NCI-H1694 treated with DMSO at 0.1 percent for 48 hours (cell line): Measurements from ENCODE around the gene TRAF4.
A peak's percentile ranks its signal among the peaks of the same experiment; 100 is the strongest.
"Not testable (repeated sequence)": the region's sequence is repeated elsewhere in the genome, so short reads cannot be mapped to it uniquely, and the experiment has no call there.

Experiments used
- DNase-seq: peaks from one replicate; lab custom pipeline; 2025; lab: John Stamatoyannopoulos, UW

TRAF4 gene

DNA sequence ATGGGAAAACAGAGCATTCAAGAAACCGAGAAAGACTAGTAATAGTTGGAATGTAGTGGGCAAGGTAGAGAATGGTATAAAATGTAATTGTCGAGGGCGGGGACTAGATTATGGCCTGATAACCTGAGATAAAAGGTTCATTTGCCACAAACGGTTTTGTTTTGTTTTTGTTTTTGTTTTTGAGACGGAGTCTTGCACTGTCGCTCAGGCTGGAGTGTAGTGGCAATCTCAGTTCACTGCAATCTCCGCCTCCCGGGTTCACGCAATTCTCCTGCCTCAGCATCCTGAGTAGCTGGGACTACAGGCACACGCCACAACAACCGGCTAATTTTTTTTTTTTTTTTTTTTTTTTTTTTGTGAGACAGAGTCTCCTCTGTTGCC, 13.9 kb upstream of the TRAF4 start:
- no peak for DNase-seq

DNA sequence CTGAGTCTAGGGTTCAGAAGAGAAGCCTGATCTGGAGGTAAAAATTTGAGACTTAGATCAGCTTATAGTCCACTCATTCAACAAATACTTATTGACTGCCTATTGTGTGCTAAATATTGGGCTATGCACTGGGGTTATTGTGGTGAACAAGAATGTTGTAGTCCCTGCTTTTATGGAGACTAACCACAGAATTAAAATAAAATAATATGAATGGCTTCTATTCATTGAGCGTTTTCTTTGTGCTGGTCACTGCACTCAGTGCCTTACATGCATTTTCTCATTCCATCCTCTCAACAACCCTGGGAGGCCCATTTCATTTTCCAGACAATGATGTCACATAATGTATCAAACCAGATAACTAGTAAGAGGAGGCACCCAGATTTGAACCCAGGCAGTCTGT, 10.5 kb upstream of the TRAF4 start:
- DNase-seq: no peak

DNA sequence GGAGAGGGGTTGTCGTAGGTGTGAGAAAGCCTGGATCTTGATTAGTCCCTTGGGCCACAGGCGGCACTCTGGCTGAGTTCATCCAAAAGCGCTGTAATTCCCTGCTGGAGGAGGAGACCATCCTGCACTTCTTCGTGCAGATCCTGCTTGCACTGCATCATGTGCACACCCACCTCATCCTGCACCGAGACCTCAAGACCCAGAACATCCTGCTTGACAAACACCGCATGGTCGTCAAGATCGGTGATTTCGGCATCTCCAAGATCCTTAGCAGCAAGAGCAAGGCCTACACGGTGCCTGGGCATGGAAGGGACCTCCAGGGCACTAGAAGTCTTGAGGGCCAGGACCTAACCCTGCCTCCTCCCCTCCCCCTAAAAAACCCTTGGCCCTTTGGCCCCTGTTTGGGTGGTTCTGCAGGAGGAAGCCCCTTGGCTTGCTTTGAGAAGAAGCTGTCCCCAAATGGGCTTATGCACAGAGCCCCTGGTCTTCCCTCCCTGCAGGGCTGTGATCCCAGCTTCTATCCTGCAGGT, 9.0 kb upstream of the TRAF4 start:
- DNase-seq: no peak

DNA sequence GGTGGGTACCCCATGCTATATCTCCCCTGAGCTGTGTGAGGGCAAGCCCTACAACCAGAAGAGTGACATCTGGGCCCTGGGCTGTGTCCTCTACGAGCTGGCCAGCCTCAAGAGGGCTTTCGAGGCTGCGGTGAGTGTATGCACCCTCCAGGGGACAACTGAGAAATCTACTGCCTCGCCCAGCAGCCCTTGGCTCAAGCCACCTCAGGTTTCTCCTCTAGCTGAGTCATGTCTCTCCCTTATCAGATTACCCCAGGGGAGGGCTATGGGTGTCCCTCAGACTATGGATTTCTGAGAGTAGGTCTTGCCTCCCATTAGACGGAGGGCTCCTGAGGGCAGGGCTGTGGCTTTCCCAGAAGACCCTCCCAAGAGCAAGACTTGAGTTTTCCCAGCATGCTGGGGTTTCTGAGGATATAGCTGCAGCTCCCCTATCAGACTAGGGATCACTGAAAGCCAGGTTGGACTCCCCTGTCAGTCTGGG, 8.5 kb upstream of the TRAF4 start:
- no peak for DNase-seq

DNA sequence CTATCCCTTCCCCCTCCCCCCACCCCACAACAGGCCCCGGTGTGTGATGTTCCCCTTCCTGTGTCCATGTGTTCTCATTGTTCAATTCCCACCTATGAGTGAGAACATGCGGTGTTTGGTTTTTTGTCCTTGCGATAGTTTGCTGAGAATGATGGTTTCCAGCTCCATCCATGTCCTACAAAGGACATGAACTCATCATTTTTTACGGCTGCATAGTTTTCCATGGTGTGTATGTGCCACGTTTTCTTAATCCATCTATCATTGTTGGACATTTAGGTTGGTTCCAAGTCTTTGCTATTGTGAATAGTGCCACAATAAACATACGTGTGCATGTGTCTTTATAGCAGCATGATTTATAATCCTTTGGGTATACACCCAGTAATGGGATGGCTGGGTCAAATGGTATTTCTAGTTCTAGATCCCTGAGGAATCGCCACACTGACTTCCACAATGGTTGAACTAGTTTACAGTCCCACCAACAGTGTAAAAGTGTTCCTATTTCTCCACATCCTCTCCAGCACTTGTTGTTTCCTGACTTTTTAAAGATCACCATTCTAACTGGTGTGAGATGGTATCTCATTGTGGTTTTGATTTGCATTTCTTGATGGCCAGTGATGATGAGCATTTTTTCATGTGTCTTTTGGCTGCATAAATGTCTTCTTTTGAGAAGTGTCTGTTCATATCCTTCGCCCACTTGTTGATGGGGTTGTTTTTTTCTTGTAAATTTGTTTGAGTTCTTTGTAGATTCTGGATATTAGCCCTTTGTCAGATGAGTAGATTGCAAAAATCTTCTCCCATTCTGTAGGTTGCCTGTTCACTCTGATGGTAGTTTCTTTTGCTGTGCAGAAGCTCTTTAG, 7.7 kb upstream of the TRAF4 start:
- DNase-seq: not testable (repeated sequence)

DNA sequence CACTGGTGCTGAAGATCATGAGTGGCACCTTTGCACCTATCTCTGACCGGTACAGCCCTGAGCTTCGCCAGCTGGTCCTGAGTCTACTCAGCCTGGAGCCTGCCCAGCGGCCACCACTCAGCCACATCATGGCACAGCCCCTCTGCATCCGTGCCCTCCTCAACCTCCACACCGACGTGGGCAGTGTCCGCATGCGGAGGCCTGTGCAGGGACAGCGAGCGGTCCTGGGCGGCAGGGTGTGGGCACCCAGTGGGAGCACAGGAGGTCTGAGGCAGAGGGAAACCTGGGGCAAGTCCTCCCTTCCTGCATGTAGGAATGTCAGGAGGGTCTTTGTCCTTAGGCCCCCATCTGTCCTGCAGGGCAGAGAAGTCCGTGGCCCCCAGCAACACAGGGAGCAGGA, 6.5 kb upstream of the TRAF4 start:
- no peak for DNase-seq

DNA sequence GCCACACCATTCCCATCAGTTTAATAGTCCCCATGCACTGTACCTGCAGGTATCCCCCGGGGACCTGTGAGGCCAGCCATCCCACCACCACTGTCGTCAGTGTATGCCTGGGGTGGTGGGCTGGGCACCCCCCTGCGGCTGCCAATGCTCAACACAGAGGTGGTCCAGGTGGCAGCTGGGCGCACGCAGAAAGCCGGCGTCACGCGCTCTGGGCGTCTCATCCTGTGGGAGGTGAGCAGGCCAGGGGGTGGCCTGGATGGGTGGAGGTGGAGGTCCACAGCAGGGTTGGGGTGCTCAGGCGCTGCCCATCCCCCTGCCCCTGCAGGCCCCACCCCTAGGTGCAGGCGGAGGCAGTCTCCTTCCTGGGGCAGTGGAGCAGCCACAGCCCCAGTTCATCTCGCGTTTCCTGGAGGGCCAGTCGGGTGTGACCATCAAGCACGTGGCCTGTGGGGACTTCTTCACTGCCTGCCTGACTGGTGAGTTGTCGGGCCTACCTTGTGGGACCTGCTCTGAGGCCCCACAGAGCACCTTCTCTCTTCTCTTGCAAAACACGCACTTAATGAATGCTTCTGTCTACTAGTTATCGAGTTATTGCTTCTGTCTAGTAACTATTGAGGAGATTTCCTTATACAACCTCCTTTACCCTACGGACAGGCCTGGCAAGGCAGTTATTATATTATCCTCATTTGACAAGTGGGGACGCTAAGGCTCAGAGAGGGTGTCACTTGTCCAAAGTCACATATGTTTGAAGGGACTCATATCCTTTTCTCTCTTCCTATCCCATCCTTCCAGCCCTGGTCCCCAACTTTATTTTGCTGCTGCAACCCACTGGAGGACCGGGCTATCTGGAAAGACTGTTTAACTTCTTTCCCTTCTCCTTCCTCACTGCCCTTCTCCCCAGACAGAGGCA, 5.8 kb upstream of the TRAF4 start:
- DNase-seq: no peak

DNA sequence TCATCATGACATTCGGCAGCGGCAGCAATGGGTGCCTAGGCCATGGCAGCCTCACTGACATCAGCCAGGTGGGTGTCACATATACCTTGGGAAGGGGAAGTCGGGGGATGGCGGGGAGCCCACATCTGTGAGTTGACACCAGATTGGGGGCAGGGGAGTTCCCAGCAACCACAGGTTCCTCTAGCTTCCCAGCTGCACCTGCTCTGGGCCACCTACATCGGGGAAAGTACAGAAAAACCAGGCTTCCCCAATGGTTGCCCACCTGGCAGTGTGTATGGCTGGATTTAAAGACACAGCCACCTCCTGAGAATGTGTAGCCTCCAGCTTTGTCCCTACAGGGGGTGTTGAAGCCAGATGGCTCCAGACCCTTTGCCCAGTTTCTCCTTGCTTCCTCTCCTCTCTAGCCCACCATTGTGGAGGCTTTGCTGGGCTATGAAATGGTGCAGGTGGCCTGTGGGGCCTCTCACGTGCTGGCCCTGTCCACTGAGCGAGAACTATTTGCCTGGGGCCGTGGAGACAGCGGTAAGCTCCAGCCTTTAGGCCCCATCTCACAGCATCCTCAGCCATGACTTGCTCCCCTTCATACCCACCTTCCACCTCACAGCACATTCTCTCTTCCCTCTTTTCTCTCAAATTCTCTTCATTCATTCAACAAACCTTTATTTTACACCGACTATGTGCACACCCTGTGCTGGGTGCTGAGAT, 5.0 kb upstream of the TRAF4 start:
- no peak for DNase-seq

DNA sequence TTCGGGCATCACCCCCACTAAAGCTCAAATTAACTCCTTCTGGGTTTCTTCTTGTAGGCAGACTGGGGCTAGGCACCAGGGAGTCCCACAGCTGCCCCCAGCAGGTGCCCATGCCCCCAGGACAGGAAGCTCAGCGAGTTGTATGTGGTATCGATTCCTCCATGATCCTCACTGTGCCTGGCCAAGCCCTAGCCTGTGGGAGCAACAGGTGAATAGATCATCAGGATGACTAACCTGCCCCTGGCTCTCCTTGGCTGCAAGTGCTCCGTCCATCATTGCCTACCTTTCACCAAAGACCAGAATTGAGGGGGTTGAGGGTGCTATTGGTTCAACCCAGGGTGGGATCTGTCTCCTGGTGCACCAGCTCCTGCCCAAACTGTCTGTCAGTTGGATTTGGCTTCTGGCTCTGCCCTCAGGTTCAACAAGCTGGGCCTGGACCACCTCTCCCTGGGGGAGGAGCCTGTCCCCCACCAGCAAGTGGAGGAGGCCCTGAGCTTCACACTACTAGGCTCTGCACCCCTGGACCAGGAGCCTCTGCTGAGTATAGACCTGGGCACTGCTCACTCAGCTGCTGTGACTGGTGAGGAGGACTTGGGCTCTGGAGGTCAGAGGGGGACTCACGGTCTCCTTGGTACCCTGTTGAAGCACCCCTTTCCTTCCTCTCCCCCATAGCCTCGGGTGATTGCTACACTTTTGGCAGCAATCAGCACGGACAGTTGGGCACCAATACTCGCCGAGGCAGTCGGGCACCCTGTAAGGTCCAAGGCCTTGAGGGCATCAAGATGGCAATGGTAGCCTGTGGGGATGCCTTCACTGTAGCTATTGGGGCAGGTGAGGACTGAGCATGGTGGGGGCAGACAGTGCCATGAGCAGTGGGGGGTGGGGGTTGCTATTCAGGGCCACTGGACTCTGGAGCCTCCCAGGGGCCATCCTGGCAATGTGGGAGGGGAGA, 3.1 kb upstream of the TRAF4 start:
- no peak for DNase-seq

DNA sequence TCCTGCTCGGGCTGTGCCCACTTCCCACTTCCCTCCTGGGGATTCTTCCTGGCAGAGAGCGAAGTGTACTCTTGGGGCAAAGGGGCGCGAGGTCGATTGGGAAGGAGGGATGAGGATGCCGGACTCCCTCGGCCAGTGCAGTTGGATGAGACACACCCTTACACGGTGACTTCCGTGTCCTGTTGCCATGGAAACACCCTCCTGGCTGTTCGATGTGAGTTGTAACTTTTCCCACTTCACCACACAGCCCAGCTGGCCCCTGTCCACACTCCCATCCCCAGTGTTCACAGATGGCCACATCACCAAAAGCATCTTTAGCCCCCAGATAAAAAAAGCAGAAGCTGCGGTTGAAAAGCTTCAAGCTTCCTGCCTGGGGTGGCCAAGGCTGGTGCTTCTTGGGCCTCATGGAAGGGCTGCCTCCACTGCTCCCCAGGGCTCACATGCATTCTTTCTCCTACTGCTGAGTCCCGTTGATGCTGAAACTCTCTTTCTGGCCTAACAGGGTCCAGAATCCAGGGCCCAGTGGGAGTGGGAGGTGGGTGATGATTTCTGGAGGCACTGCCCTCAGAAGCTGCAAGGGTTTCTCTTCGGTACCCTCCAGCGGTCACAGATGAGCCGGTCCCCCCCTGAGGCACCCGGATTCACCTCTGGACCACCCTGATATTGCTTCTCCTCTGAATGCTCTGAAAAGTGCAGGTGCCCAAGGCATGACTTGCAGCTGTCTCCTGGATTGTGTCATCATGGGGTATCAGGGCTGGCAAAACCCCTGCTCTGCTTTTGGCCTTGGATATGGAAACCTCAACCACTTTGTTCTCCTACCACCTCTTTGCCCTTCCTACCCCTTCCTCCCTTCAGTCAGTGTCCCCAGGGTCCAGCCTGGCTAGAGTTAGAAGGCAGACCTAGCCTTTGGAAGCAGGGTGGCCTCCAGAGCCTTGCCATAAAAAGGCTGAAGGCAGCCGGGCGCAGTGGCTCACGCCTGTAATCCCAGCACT, 2.2 kb upstream of the TRAF4 start:
- DNase-seq: no peak

DNA sequence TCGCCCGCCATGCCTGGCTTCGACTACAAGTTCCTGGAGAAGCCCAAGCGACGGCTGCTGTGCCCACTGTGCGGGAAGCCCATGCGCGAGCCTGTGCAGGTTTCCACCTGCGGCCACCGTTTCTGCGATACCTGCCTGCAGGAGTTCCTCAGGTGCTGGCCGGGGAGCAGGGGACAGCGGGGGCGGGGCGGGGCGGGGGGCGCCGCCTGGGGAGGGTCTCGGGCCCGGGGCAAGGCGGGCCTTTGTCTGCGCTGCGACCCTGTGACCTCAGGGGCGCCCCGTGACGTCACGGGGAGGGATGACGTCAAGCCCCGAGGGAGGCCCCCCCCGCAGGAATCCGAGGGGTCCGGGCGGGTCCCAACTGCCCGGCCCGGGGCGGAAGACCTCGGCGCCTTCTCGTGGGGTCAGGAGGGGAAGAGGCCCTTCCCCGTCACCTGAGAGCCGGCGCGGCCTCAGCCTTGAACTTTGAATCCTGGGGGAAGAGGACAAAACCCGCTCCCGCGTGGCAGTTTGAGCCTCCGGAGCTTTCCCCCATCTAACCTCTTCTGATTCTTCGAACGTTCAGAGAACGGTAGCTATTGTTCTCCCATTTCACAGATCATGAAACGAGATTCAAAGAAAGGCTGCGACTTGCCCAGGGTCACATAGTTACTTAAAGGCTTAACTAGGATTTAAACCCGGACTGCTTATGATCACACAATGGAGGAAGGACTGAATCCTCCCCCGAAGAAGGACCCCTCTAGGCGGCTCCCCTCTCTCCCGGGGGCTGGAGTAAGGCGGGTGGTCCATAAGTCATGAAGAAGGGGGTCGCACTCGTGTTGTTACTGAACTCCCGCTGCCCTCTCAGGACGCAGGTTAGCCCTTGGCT, 527 bp downstream of the TRAF4 start:
- no peak for DNase-seq

DNA sequence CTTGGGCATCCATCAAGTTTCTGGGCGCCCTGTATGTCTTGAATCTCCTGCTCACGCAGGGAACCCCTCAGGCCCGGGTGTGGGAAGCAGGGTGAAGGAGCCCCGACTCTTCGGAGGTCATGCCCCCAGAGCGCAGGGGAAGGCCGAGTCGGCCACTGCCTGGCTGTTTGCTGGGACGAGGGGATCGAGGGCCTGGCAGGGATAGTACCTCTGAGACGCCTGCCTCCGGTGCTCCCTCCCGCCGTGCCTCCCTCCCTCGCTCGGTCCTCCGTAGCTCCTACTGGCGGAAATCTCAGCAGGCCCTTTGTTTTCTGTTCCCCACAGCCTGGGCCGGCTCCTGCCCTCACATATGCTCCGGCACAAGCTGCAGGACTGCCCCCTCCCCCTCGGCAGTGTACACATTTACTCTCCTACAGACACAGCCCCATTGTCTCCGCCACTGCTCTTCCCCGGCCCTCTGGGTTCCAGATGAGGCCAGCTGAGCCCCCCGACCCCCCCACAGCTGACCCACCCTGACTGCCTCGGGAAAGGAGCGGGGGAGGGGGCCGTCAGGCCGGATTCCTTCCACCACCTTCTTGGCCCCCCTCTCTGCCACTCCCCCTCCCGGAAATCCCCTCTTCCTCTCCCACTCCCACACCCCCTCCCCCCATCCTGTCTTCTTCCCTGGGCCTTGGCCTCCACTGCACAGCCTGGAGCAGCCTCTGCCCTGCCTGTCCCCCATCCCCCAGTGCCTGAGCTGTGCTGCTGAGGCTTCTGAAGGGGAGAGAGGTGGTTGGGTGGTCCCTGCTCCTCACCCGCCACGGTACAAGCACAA, 1.4 kb downstream of the TRAF4 start:
- DNase-seq: no peak

DNA sequence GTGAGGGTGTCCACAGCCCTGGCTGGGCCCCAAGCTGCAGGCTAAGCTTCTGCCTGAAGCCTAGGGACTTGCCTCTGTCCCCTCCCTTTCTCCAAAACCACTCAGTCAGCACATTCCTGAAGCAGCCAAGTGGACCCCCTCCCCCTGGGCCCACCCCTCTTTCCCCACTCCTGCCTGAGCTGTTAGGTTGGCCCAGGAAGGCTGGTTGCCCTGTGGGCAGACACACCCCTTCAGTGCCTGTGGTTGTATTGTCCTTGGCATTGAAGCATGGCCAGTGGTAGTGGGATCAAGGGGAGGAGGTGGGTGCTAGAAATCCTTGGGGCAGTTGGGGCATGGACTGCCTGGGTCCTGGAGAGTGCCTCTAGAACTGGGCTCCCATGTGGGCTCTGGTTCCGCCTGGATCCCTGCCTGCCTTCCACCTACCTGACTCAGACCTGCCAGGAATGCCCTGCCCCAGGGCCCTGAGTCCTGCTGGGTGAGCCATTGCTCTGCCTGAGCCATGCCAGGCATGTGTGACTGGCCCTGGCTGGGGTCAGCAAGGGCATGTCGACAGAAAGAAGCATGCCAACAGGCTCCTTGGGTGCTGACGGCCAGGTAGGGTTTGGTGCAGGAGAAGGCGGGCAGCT, 2.1 kb downstream of the TRAF4 start:
- DNase-seq: no peak

DNA sequence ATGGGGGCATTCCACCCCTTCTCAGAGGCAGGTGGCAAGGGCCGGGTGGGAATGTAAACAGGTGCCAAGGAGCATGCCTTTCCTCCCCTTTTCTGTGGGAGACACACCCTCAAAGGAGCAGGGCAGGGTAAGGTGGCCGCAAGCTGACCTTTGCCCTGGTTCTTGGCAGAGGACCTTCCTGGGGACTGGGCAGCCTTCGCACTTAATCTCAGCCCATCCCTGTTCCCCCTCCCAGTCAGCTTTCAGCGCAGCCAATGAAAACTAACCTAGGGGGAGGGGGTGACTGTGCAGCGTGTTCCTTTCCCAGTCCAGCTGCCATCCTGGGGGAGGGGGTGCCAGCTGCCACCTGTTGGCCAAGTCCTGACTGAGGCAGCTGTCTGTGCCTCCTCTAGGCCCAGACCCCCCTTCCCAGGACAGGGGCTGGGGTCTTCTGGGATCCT, 2.8 kb downstream of the TRAF4 start:
- peak; percentile 80 for DNase-seq

DNA sequence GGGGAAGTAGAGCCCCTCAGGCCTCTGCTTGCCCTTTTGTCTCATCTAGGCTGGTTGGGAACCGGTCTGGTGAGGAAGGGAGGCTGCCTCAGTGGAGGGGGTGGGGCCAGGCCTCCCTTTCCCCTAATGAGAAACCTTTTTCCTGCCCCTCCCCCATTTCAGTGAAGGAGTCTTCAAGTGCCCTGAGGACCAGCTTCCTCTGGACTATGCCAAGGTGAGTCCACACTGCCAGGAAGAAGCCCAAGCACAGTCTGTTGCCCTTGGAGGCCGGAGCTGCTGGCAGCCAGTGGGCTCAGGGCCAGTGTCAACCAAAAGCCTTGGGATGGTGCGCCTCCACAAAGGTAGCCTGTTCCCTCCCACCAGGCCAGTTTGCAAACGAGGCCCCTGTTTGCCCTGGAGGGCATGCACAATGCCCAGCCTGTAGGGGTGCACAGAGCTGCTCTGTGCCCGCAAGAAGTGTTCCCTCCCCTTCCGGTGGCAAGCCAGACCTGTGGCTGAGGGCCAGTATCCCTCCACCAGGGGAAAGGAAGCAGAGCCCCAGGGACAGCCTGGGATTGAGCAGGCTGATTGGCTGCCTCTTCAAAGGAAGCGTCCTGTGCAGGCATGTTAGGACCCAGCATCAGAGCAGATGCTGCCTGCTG, 3.4 kb downstream of the TRAF4 start:
- peak; percentile 58 for DNase-seq

DNA sequence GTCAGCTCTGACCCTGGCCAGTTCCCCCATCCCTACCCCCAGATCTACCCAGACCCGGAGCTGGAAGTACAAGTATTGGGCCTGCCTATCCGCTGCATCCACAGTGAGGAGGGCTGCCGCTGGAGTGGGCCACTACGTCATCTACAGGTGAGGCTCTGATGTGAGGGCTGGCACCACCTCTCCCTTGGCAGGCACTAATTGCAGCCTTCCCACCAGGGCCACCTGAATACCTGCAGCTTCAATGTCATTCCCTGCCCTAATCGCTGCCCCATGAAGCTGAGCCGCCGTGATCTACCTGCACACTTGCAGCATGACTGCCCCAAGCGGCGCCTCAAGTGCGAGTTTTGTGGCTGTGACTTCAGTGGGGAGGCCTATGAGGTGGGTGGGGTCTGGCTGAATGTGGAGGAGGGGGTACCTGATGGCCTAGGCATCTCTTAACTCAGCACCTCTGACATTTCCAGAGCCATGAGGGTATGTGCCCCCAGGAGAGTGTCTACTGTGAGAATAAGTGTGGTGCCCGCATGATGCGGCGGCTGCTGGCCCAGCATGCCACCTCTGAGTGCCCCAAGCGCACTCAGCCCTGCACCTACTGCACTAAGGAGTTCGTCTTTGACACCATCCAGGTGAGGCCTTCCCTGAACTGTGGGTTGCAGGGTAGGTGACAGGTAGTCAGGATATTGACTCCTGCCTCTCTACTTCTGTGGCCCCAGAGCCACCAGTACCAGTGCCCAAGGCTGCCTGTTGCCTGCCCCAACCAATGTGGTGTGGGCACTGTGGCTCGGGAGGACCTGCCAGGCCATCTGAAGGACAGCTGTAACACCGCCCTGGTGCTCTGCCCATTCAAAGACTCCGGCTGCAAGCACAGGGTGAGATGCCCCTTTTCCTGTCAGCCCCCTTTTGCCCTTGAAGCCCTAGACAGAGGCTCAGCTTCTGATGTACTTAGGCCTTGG, 4.3 kb downstream of the TRAF4 start:
- DNase-seq: no peak
